Smooth muscle cell (in vitro differentiated cells): ENCODE measurements around the gene ATG101. TPM values are rescaled to one million over a fixed set of nuclear protein-coding genes. Genes with fewer than 3 reads are reported as not detected.

ENCODE experiments used
- DNase-seq: peaks from one replicate; lab custom pipeline; 2025; ENCODE audit not compliant: unreplicated experiment; lab: John Stamatoyannopoulos, UW
- H2AFZ ChIP-seq: fragments of 200-600 bp; sonication (generic); 2 replicates; pipeline ENCODE4 v1.6.0; 2016; ENCODE audit warnings: antibody characterized with exemption, low read depth, mild to moderate bottlenecking
- H3F3A ChIP-seq: fragments of 200-600 bp; sonication (generic); 2 replicates; pipeline ENCODE4 v1.6.0; 2017; ENCODE audit warnings: antibody characterized with exemption, low read depth
- H3K27ac ChIP-seq: fragments of 200-600 bp; sonication (generic); 2 replicates; pipeline ENCODE4 v1.5.1; 2016; ENCODE audit warnings: low read depth, mild to moderate bottlenecking
- H3K27me3 ChIP-seq: fragments of 200-600 bp; sonication (generic); 2 replicates; pipeline ENCODE4 v1.6.1; 2016; ENCODE audit warnings: low read depth, mild to moderate bottlenecking
- H3K36me3 ChIP-seq: fragments of 200-600 bp; sonication (generic); 2 replicates; pipeline ENCODE4 v1.5.1; 2016; ENCODE audit warnings: low read depth
- H3K4me1 ChIP-seq: fragments of 200-600 bp; sonication (generic); 2 replicates; pipeline ENCODE4 v1.5.1; 2016; ENCODE audit warnings: low read depth
- H3K4me2 ChIP-seq: fragments of 200-600 bp; sonication (generic); 2 replicates; pipeline ENCODE4 v1.6.0; 2016; ENCODE audit warnings: mild to moderate bottlenecking
- H3K4me3 ChIP-seq: fragments of 200-600 bp; sonication (generic); 2 replicates; pipeline ENCODE4 v1.5.1; 2016; ENCODE audit warnings: mild to moderate bottlenecking
- H3K79me2 ChIP-seq: fragments of 200-600 bp; sonication (generic); 2 replicates; pipeline ENCODE4 v1.6.0; 2016; ENCODE audit warnings: low read depth, mild to moderate bottlenecking
- H3K9ac ChIP-seq: fragments of 200-600 bp; sonication (generic); 2 replicates; pipeline ENCODE4 v1.6.0; 2016; ENCODE audit warnings: low read depth
- H3K9me3 ChIP-seq: fragments of 200-600 bp; sonication (generic); replicated peaks from 2 replicates; pipeline ENCODE4 v1.5.1; 2016; ENCODE audit warnings: low read depth
- H4K20me1 ChIP-seq: fragments of 200-600 bp; sonication (generic); 2 replicates; pipeline ENCODE4 v1.6.0; 2016; ENCODE audit warnings: low read depth
- WGBS: methylation state at CpG from one replicate; pipeline ENCODE4 v1.1.7; 2016; ENCODE audit warnings: low lambda C conversion rate; 5-methylcytosine and 5-hydroxymethylcytosine counted together
- polyA plus RNA-seq: library from polyadenylated mRNA; unstranded; fragments of >200 nt; fragmentation: Nextera tagmentation; extraction: Ambion mirVana; gene quantifications from 2 replicates; pipeline ENCODE4 v1.2.1, GENCODE V29; 2016
- total RNA-seq: library from RNA; depleted of rRNA; stranded (reverse); fragments of >200 nt; gene quantifications from 2 replicates; pipeline ENCODE4 v1.2.3, GENCODE V29; 2014
- TF ChIP-seq, protein P1 (sequence below): fragments of 200-600 bp; sonication (generic); IDR thresholded peaks from 2 replicates; pipeline ENCODE4 v1.5.1; 2017; ENCODE audit warnings: borderline replicate concordance, mild to moderate bottlenecking, antibody characterized with exemption; ENCODE audit not compliant: insufficient read depth, poor library complexity, severe bottlenecking

Gene ATG101
- total and polyA plus RNA-seq, 2 experiments from 2014 or later, result 73.4 to 114 TPM

DNA sequence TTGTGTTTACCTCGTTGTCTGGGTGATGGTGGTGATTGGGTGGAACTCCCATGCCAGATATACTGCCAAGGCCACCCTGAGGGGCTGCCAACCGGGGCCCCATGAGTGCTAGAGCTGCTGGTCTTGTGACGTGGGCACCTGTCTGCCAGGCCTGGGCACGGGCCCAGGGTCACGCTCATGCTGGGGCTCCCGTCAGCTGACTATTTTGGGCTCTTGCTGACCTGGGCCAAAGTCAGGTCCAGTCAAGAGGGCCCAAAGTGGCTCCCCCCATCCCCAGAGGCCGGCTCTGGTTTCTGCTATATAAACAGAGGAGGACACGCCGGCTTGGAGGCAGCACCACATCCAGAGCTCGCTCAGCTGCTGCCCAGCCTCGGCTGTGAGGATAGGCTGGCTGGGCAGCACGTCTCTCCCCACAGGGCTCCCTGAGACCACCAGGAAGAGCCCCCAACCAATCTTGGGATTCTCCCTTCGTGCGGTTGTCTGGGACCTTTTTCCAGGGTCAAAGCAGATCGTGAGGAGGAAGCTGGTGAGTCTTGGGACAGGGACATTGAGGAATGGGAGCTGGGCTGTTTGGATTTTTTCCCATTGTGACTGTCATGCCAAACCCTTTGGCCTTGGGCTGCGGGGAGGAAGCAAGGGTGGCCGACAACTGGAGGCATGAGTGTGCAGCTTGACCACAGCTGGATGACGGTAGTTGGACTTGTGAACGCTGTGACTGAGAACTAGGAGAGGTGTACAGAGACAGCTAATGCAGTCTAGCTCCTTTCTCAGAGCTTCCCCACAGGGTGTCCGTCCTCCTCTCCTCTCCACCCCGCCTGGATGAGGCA, 26.2 kb upstream of the ATG101 start:
- 94% methylated on average over 21 of the region's 21 CpGs for WGBS
- Histone ChIP-seq H3K4me1 (peaks cover 2% of the 10 kb centered on the region), H3K79me2 (peaks cover 20% of the 10 kb centered on the region), H3K4me2 (no peak overlapping the region), H3K27me3 (no peaks in the 10 kb centered on the region), H3K9ac (no peak overlapping the region), H2AFZ (no peak overlapping the region), H3F3A (no peaks in the 10 kb centered on the region), H4K20me1 (peaks cover 31% of the 10 kb centered on the region), H3K27ac (no peak overlapping the region), H3K9me3 (no peaks in the 10 kb centered on the region), H3K36me3 (no peaks in the 10 kb centered on the region), H3K4me3 (no peak overlapping the region)
- TF ChIP-seq, protein P1, sequence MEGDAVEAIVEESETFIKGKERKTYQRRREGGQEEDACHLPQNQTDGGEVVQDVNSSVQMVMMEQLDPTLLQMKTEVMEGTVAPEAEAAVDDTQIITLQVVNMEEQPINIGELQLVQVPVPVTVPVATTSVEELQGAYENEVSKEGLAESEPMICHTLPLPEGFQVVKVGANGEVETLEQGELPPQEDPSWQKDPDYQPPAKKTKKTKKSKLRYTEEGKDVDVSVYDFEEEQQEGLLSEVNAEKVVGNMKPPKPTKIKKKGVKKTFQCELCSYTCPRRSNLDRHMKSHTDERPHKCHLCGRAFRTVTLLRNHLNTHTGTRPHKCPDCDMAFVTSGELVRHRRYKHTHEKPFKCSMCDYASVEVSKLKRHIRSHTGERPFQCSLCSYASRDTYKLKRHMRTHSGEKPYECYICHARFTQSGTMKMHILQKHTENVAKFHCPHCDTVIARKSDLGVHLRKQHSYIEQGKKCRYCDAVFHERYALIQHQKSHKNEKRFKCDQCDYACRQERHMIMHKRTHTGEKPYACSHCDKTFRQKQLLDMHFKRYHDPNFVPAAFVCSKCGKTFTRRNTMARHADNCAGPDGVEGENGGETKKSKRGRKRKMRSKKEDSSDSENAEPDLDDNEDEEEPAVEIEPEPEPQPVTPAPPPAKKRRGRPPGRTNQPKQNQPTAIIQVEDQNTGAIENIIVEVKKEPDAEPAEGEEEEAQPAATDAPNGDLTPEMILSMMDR, result no peak
- no peak for DNase-seq

- no peak overlapping the region for H3K4me3 ChIP-seq
- H3K27me3 ChIP-seq, result no peaks in the 10 kb centered on the region
- H2AFZ ChIP-seq, result no peak overlapping the region
- H3K36me3 ChIP-seq, result no peaks in the 10 kb centered on the region
- 91% methylated on average over 18 of the region's 18 CpGs for WGBS
- DNase-seq, result no peak
- H3K4me1 ChIP-seq, result no peaks in the 10 kb centered on the region
- no peak overlapping the region for H3K4me2 ChIP-seq
- H3K79me2 ChIP-seq, result peaks cover 11% of the 10 kb centered on the region
- H3K9me3 ChIP-seq, result no peaks in the 10 kb centered on the region
- H4K20me1 ChIP-seq, result peaks cover 23% of the 10 kb centered on the region
- no peak overlapping the region for H3K9ac ChIP-seq
- TF ChIP-seq, protein P1, result no peak
- H3K27ac ChIP-seq, result no peak overlapping the region
- H3F3A ChIP-seq, result no peaks in the 10 kb centered on the region
Measured at GRCh38 chr12:52044292-52044983, 25.3 kb upstream of the ATG101 start.

DNA sequence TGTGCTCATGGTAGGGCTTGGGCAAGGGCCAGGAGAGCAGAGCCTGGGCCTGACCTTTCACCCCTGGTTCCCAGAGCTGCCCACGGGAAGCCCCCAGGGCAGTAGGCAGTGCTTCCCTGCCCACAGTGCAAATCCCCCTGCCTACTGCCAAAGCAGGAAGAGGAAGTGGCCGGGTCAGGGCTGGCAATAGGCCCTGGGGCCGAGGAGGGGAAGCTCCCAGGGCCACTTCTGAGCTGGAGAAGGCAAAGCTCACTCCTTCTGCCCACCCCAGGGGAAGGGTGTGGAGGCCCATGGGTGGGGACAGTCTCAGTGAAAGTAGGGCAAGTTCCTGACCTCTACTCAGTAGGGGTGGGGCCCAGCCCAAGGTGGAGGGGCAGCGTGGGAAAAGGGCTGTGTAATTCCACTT, 24.0 kb upstream of the ATG101 start:
- H2AFZ ChIP-seq, result no peak overlapping the region
- no peak for DNase-seq
- peaks cover 8% of the 10 kb centered on the region for H3K4me1 ChIP-seq
- H3K9me3 ChIP-seq, result no peaks in the 10 kb centered on the region
- H3K27me3 ChIP-seq, result no peaks in the 10 kb centered on the region
- H3K9ac ChIP-seq, result no peak overlapping the region
- no peaks in the 10 kb centered on the region for H3K79me2 ChIP-seq
- no peaks in the 10 kb centered on the region for H3F3A ChIP-seq
- H3K4me2 ChIP-seq, result no peak overlapping the region
- H3K36me3 ChIP-seq, result no peaks in the 10 kb centered on the region
- TF ChIP-seq, protein P1, result no peak
- no peak overlapping the region for H3K27ac ChIP-seq
- no peak overlapping the region for H3K4me3 ChIP-seq
- H4K20me1 ChIP-seq, result peaks cover 9% of the 10 kb centered on the region
- WGBS, result 86% methylated on average over 4 of the region's 4 CpGs
